Measurements from ENCODE around the gene SNAI3. TPM values are rescaled to one million over a fixed set of nuclear protein-coding genes. Genes with fewer than 3 reads are reported as not detected.
A peak's percentile ranks its signal among the peaks of the same experiment; 100 is the strongest.

Gene SNAI3
- total RNA-seq, 2 donors from 2014 or later, result 0.77 to 2.1 TPM

DNA sequence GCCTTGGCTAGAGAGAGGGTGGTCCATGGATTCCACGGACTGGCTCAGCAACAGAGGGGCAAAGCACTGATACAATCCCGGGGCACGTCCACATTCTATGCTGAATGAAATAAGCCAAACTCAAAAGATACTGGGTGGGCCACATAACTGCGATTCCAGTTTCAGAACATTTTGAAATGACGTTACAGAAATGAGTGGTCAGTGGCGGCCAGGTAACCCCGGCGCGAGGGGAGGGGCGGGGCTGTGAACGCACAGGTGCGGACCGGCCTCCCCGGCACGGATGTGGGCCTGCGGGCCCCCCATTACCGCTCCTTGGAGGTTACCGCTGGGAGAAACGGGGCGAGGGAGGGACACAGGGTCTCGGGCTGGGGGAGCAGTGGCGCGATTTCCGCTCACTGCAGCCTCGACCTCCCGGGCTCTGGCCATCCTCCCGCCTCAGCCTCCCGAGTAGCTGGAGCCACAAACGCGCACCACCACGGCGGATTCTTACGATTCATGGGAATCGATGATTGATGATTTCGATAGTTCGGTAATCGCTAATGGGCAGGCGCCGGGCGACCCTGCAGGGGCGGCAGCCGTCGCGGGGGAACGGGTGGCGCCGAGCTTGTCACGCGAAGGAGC is 24.0 kb downstream of the SNAI3 start:
- Histone ChIP-seq H3K27me3 (ENCODE audit: control insufficient read depth, insufficient read depth, low read length, poor library complexity, severe bottlenecking) (no peaks in the 10 kb centered on the region), H3K4me1 (ENCODE audit: control insufficient read depth, insufficient read depth, low read length) (no peaks in the 10 kb centered on the region), H3K4me3 (ENCODE audit: low read length) (peak overlapping the region; percentile 87), H3K36me3 (ENCODE audit: control insufficient read depth, insufficient read depth, low read length) (peaks cover 14% of the 10 kb centered on the region), H3K9ac (ENCODE audit: extremely low read depth, low read length, poor library complexity, severe bottlenecking) (peak overlapping the region; percentile 70), H3K27ac (ENCODE audit: low read depth, low read length) (peak overlapping the region; percentile 84), H3K9me3 (ENCODE audit: control insufficient read depth, low read length) (no peaks in the 10 kb centered on the region)
- peak; percentile 69 for DNase-seq
- Mint-ChIP-seq H3K9me3 (no peaks in the 10 kb centered on the region), H3K27me3 (ENCODE audit: insufficient read depth) (no peaks in the 10 kb centered on the region), H3K4me3 (peak overlapping the region; percentile 87), H3K27ac (no peak overlapping the region), H3K4me1 (peaks cover 6% of the 10 kb centered on the region), H3K36me3 (ENCODE audit: low read depth) (peaks cover 9% of the 10 kb centered on the region)
- TF ChIP-seq, protein P1, sequence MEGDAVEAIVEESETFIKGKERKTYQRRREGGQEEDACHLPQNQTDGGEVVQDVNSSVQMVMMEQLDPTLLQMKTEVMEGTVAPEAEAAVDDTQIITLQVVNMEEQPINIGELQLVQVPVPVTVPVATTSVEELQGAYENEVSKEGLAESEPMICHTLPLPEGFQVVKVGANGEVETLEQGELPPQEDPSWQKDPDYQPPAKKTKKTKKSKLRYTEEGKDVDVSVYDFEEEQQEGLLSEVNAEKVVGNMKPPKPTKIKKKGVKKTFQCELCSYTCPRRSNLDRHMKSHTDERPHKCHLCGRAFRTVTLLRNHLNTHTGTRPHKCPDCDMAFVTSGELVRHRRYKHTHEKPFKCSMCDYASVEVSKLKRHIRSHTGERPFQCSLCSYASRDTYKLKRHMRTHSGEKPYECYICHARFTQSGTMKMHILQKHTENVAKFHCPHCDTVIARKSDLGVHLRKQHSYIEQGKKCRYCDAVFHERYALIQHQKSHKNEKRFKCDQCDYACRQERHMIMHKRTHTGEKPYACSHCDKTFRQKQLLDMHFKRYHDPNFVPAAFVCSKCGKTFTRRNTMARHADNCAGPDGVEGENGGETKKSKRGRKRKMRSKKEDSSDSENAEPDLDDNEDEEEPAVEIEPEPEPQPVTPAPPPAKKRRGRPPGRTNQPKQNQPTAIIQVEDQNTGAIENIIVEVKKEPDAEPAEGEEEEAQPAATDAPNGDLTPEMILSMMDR (conservative IDR thresholded peaks at IDR 0.05), result no peak
- WGBS, 2 experiments (ENCODE audit: insufficient coverage in 1 of 2, insufficient read length in 1 of 2), result 2 to 3% methylated on average over 29 to 49 of the region's 49 CpGs

DNA sequence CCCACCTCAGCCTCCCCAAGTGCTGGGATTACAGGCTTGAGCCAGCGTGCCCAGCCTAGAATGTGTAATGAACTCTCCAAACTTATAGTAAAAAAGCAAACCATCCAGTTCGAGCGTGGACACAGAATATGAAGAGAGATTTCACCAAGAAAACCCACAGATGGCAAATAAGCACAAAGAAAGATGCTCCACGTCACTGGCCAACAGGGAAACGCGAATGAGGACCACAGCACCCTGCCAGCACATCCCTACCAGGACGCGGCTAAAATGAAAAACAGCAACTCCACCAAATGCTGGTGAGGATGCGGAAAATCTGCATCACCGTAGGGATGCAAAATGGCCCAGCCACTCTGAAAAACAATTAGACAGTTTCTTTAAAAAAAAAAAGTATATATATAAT is 24.8 kb downstream of the SNAI3 start:
- no peak overlapping the region for H3K9ac ChIP-seq (ENCODE audit: extremely low read depth, low read length, poor library complexity, severe bottlenecking)
- peak overlapping the region; percentile 87 for H3K4me3 Mint-ChIP-seq
- DNase-seq, result no peak
- no peak overlapping the region for H3K27ac ChIP-seq (ENCODE audit: low read depth, low read length)
- peaks cover 6% of the 10 kb centered on the region for H3K4me1 Mint-ChIP-seq
- H3K9me3 ChIP-seq (ENCODE audit: control insufficient read depth, low read length), result no peaks in the 10 kb centered on the region
- no peaks in the 10 kb centered on the region for H3K4me1 ChIP-seq (ENCODE audit: control insufficient read depth, insufficient read depth, low read length)
- peak overlapping the region; percentile 87 for H3K4me3 ChIP-seq (ENCODE audit: low read length)
- H3K9me3 Mint-ChIP-seq, result no peaks in the 10 kb centered on the region
- TF ChIP-seq, protein P1 (conservative IDR thresholded peaks at IDR 0.05), result no peak
- H3K27ac Mint-ChIP-seq, result no peak overlapping the region
- peaks cover 14% of the 10 kb centered on the region for H3K36me3 ChIP-seq (ENCODE audit: control insufficient read depth, insufficient read depth, low read length)
- H3K27me3 ChIP-seq (ENCODE audit: control insufficient read depth, insufficient read depth, low read length, poor library complexity, severe bottlenecking), result no peaks in the 10 kb centered on the region
- H3K27me3 Mint-ChIP-seq (ENCODE audit: insufficient read depth), result no peaks in the 10 kb centered on the region
- peaks cover 4% of the 10 kb centered on the region for H3K36me3 Mint-ChIP-seq (ENCODE audit: low read depth)
- 85 to 88% methylated on average over 8 to 10 of the region's 10 CpGs for WGBS, 2 experiments (ENCODE audit: insufficient coverage in 1 of 2, insufficient read length in 1 of 2)

DNA sequence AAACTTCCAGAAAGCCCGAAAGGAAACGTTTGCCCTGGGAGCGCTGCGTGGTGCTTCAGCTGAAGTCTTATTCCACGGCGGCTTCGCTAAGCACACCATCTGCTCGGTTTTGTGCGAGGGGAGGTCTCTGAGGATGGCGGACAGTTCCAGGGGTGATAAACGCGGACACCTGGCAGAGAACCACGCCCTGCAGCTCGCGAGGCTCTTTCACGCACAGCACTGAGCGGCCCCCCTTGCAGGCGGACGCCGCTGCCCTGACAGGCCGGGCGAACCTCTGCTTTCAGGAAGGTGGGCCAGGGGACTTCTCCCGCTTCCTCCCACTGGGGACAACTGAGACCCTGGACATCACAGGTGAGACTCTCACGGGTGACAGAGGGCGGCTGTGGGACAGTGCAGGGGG is 27.1 kb downstream of the SNAI3 start:
- H3K9me3 Mint-ChIP-seq, result no peaks in the 10 kb centered on the region
- no peak overlapping the region for H3K27ac Mint-ChIP-seq
- 93 to 95% methylated on average over 18 to 25 of the region's 25 CpGs for WGBS, 2 experiments (ENCODE audit: insufficient coverage in 1 of 2, insufficient read length in 1 of 2)
- no peak overlapping the region for H3K4me3 Mint-ChIP-seq
- Histone ChIP-seq H3K9me3 (ENCODE audit: control insufficient read depth, low read length) (no peaks in the 10 kb centered on the region), H3K27me3 (ENCODE audit: control insufficient read depth, insufficient read depth, low read length, poor library complexity, severe bottlenecking) (no peaks in the 10 kb centered on the region), H3K9ac (ENCODE audit: extremely low read depth, low read length, poor library complexity, severe bottlenecking) (no peak overlapping the region), H3K4me1 (ENCODE audit: control insufficient read depth, insufficient read depth, low read length) (no peaks in the 10 kb centered on the region), H3K4me3 (ENCODE audit: low read length) (no peak overlapping the region), H3K27ac (ENCODE audit: low read depth, low read length) (no peak overlapping the region), H3K36me3 (ENCODE audit: control insufficient read depth, insufficient read depth, low read length) (peaks cover 5% of the 10 kb centered on the region)
- H3K27me3 Mint-ChIP-seq (ENCODE audit: insufficient read depth), result no peaks in the 10 kb centered on the region
- DNase-seq, result no peak
- peaks cover 10% of the 10 kb centered on the region for H3K36me3 Mint-ChIP-seq (ENCODE audit: low read depth)
- TF ChIP-seq, protein P1 (conservative IDR thresholded peaks at IDR 0.05), result no peak
- H3K4me1 Mint-ChIP-seq, result peaks cover 6% of the 10 kb centered on the region
